IPS-11a (cell line): ENCODE data around the gene MEGF11.

ENCODE experiments used
- H3K4me3 ChIP-seq: one replicate; pipeline ENCODE4 v1.5.1; 2013; ENCODE audit warnings: low read depth, low read length, control low read depth

The MEGF11 gene

GRCh38 chr15:66123799-66124198, 129.8 kb downstream of the MEGF11 start:
- no peak overlapping the region for H3K4me3 ChIP-seq

GRCh38 chr15:66120422-66120821, 133.1 kb downstream of the MEGF11 start:
- H3K4me3 ChIP-seq, result no peak overlapping the region

- no peak overlapping the region for H3K4me3 ChIP-seq
These were observed 135.7 kb downstream of the MEGF11 start for GRCh38 chr15:66117841-66118240.

GRCh38 chr15:66115568-66116206, 137.9 kb downstream of the MEGF11 start:
- no peak overlapping the region for H3K4me3 ChIP-seq

GRCh38 chr15:66114863-66115425, 138.6 kb downstream of the MEGF11 start:
- no peak overlapping the region for H3K4me3 ChIP-seq

GRCh38 chr15:66112388-66112787, 141.2 kb downstream of the MEGF11 start:
- no peak overlapping the region for H3K4me3 ChIP-seq

- no peak overlapping the region for H3K4me3 ChIP-seq
These were observed 142.2 kb downstream of the MEGF11 start for GRCh38 chr15:66111363-66111762.

GRCh38 chr15:66110864-66111263, 142.7 kb downstream of the MEGF11 start:
- H3K4me3 ChIP-seq, result no peak overlapping the region

- no peak overlapping the region for H3K4me3 ChIP-seq
These were observed 143.7 kb downstream of the MEGF11 start for GRCh38 chr15:66109826-66110225.

- H3K4me3 ChIP-seq, result no peak overlapping the region
These were observed 144.9 kb downstream of the MEGF11 start for GRCh38 chr15:66108483-66109265.

- no peak overlapping the region for H3K4me3 ChIP-seq
These were observed 146.5 kb downstream of the MEGF11 start for GRCh38 chr15:66107070-66107469.

- no peak overlapping the region for H3K4me3 ChIP-seq
These were observed 148.0 kb downstream of the MEGF11 start for GRCh38 chr15:66105286-66106265.

- H3K4me3 ChIP-seq, result no peak overlapping the region
These were observed 150.3 kb downstream of the MEGF11 start for GRCh38 chr15:66103293-66103590.

- no peak overlapping the region for H3K4me3 ChIP-seq
These were observed 150.8 kb downstream of the MEGF11 start for GRCh38 chr15:66102563-66103292.

- H3K4me3 ChIP-seq, result no peak overlapping the region
These were observed 151.7 kb downstream of the MEGF11 start for GRCh38 chr15:66101715-66102395.

GRCh38 chr15:66100761-66101160, 152.8 kb downstream of the MEGF11 start:
- H3K4me3 ChIP-seq, result no peak overlapping the region

- H3K4me3 ChIP-seq, result no peak overlapping the region
These were observed 153.4 kb downstream of the MEGF11 start for GRCh38 chr15:66099950-66100671.

- H3K4me3 ChIP-seq, result no peak overlapping the region
These were observed 155.6 kb downstream of the MEGF11 start for GRCh38 chr15:66098022-66098363.
